MM.1S (cell line): ENCODE measurements around the gene SERPINF2.
"Not testable (repeated sequence)": the region's sequence is repeated elsewhere in the genome, so short reads cannot be mapped to it uniquely, and the experiment has no call there.

Source experiments
- DNase-seq: peaks from one replicate; pipeline ENCODE4 v3.0.0-alpha.2; 2015
- H2AFZ ChIP-seq: fragments of 300-600 bp; sonication (generic); 2 replicates; pipeline ENCODE4 v1.6.0; 2016; ENCODE audit warnings: antibody characterized with exemption, low read length
- H3F3A ChIP-seq: fragments of 300-600 bp; sonication (generic); 2 replicates; pipeline ENCODE4 v1.6.1; 2016; ENCODE audit warnings: mild to moderate bottlenecking, antibody characterized with exemption, low read length, moderate library complexity, mixed read lengths; ENCODE audit not compliant: insufficient read depth
- H3K27ac ChIP-seq: fragments of 300-600 bp; sonication (generic); 2 replicates; pipeline ENCODE4 v1.5.1; 2016; ENCODE audit warnings: mild to moderate bottlenecking, low read length
- H3K27me3 ChIP-seq: fragments of 300-600 bp; sonication (generic); replicated peaks from 2 replicates; pipeline ENCODE4 v1.6.0; 2016; ENCODE audit warnings: low read length; ENCODE audit not compliant: insufficient read depth
- H3K36me3 ChIP-seq: fragments of 300-600 bp; sonication (generic); replicated peaks from 2 replicates; pipeline ENCODE4 v1.6.1; 2016; ENCODE audit warnings: mild to moderate bottlenecking, low read length, mixed read lengths; ENCODE audit not compliant: insufficient read depth
- H3K4me1 ChIP-seq: fragments of 300-600 bp; sonication (generic); 2 replicates; pipeline ENCODE4 v1.6.1; 2016; ENCODE audit warnings: low read length, mixed read lengths
- H3K4me2 ChIP-seq: fragments of 300-600 bp; sonication (generic); 2 replicates; pipeline ENCODE4 v1.6.0; 2016; ENCODE audit warnings: low read depth, low read length
- H3K4me3 ChIP-seq: fragments of 300-600 bp; sonication (generic); 2 replicates; pipeline ENCODE4 v1.5.1; 2016; ENCODE audit warnings: low read length, mixed read lengths
- H3K79me2 ChIP-seq: fragments of 300-600 bp; sonication (generic); 2 replicates; pipeline ENCODE4 v1.6.1; 2016; ENCODE audit warnings: mixed run types, low read length, mixed read lengths
- H3K9ac ChIP-seq: fragments of 300-600 bp; sonication (generic); 2 replicates; pipeline ENCODE4 v1.6.1; 2016; ENCODE audit warnings: low read length, mixed read lengths
- H3K9me2 ChIP-seq: fragments of 300-600 bp; sonication (generic); replicated peaks from 2 replicates; pipeline ENCODE4 v1.6.1; 2016; ENCODE audit warnings: mild to moderate bottlenecking, low read length, mixed read lengths; ENCODE audit not compliant: insufficient read depth
- H3K9me3 ChIP-seq: fragments of 300-600 bp; sonication (generic); replicated peaks from 2 replicates; pipeline ENCODE4 v1.6.1; 2016; ENCODE audit warnings: mild to moderate bottlenecking, low read length, mixed read lengths; ENCODE audit not compliant: insufficient read depth
- H4K20me1 ChIP-seq: fragments of 300-600 bp; sonication (generic); 2 replicates; pipeline ENCODE4 v1.6.1; 2016; ENCODE audit warnings: mild to moderate bottlenecking, low read length, moderate library complexity, mixed read lengths; ENCODE audit not compliant: insufficient read depth
- CTCF ChIP-seq: fragments of 300-600 bp; sonication (generic); IDR thresholded peaks from 2 replicates; pipeline ENCODE4 v1.5.1; 2016; ENCODE audit warnings: antibody characterized with exemption, low read length, mixed read lengths
- EZH2 ChIP-seq: fragments of 300-600 bp; sonication (generic); optimal IDR thresholded peaks from 2 replicates; pipeline ENCODE3; 2017; ENCODE audit warnings: low read depth, mild to moderate bottlenecking, antibody characterized with exemption, low read length, mixed read lengths
- EZH2phosphoT487 ChIP-seq: fragments of 300-600 bp; sonication (generic); IDR thresholded peaks from 2 replicates; pipeline ENCODE4 v1.6.1; 2018; ENCODE audit warnings: antibody characterized with exemption, low read length

Gene SERPINF2

DNA sequence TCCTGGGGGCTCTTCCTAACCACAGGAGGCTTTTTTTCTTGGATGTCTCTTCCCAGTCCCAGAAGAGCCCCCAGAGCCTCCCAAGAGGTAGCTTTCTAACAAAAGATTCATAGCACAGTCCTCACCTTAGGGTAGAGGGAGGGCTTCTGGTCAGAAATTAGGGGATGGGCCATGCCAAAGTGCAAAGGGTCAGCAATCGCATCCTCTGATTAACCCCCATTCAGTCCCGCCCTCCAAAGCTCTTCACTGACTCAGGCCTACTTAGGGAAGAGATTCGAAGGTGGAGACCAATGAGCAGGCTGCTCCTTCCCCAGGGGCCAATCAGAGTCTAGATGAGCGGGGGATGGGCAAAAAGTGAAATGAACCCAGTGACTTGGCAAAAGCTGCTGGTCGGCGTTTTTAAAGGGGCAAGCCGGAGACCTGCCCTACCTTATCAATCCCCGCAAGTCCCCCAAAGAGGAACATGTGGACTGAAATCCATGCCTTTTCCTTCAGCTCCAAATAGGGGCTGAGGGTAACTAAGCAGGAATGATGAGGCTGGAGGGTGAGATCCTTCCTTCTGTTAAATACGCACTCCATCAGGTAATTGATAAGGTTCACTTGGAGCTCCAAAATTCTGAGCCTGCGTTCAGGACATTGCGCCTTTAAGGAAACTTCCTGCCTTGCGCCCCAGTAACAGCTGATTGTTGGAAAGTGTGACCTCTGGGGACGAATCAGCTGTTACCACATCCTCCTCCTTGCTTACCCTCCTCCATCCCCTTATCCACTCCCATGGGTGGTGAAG lies 25.6 kb upstream of the SERPINF2 start:
- Histone ChIP-seq H3K79me2 (peaks cover 7% of the 10 kb centered on the region; the same call in 1 of the 2 replicates), H3K9me2 (no peaks in the 10 kb centered on the region), H3K27me3 (no peaks in the 10 kb centered on the region), H3K9me3 (no peaks in the 10 kb centered on the region), H2AFZ (peak overlapping the region; percentile 50), H3K9ac (peak overlapping the region; percentile 91), H3K4me1 (no peaks in the 10 kb centered on the region; the same call in 1 of the 2 replicates), H3K4me3 (peak overlapping the region; percentile 78), H3K27ac (peak overlapping the region; percentile 93), H4K20me1 (no peaks in the 10 kb centered on the region), H3K4me2 (peak overlapping the region; percentile 92), H3F3A (peaks cover 4% of the 10 kb centered on the region), H3K36me3 (no peaks in the 10 kb centered on the region)
- DNase-seq = peak; percentile 99
- TF ChIP-seq CTCF (no peak), EZH2 (no peak), EZH2phosphoT487 (no peak)

DNA sequence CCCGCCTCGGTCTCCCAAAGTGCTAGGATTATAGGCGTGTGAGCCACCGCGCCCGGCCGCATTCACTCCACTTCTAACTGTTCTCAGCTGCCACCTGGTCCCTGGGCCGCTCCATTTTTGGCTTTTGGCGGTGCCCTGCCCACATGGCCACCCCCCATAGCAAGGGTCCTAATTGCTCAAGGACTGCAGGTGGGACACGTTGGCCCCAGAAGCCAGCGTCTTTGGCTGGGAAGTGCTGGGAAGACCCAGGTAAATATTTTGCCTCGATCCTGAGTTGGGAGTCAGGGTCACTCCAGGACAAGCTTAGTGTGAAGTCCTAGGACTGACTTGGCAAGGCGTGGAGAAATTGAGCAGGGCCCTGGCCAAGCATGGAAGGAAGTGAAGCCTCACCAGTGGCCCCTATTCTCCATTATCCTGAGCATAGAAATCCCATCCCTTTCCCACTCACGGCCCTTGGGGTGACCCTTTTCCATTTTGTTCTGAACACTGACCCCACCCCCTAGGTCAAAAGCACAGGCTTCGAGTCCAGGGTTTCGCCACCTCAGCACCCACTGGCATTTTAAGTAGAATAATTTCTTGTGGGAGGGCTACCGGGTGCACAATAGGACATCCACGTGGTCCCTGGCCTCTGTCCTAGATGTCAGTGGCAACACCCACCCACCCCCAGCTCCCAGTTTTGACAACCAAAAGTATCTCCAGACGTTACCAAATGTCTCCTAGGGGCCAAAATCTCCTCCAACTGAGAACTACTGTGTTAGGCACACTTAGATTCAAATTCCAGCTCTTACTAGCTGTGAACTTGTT lies 24.1 kb upstream of the SERPINF2 start:
- H3K27ac ChIP-seq = no peak overlapping the region
- no peak overlapping the region for H3K4me3 ChIP-seq
- no peaks in the 10 kb centered on the region for H3K36me3 ChIP-seq
- H3K9me3 ChIP-seq = no peaks in the 10 kb centered on the region
- H3K4me1 ChIP-seq = peaks cover 4% of the 10 kb centered on the region
- no peak for TF ChIP-seq CTCF
- TF ChIP-seq EZH2 = no peak
- TF ChIP-seq EZH2phosphoT487 = no peak
- DNase-seq = no peak
- no peak overlapping the region for H3K9ac ChIP-seq
- H3K27me3 ChIP-seq = no peaks in the 10 kb centered on the region
- no peaks in the 10 kb centered on the region for H4K20me1 ChIP-seq
- H3K9me2 ChIP-seq = no peaks in the 10 kb centered on the region
- H3K79me2 ChIP-seq = peaks cover 7% of the 10 kb centered on the region; the same call in 1 of the 2 replicates
- H3F3A ChIP-seq = peaks cover 6% of the 10 kb centered on the region
- peak overlapping the region; percentile 92; the same call in 1 of the 2 replicates for H3K4me2 ChIP-seq
- H2AFZ ChIP-seq = no peak overlapping the region

GRCh38 chr17:1720856-1721386 lies 21.8 kb upstream of the SERPINF2 start:
- peaks cover 17% of the 10 kb centered on the region for H3K4me1 ChIP-seq
- peak; percentile 96 for TF ChIP-seq CTCF
- TF ChIP-seq EZH2phosphoT487 = no peak
- H3K9me3 ChIP-seq = no peaks in the 10 kb centered on the region
- peak overlapping the region; percentile 36; the same call in 1 of the 2 replicates for H3K4me3 ChIP-seq
- H3K79me2 ChIP-seq = peaks cover 15% of the 10 kb centered on the region
- H3F3A ChIP-seq = peaks cover 9% of the 10 kb centered on the region
- H3K27ac ChIP-seq = no peak overlapping the region
- DNase-seq = peak; percentile 63
- H3K27me3 ChIP-seq = no peaks in the 10 kb centered on the region
- no peaks in the 10 kb centered on the region for H4K20me1 ChIP-seq
- H2AFZ ChIP-seq = no peak overlapping the region
- H3K9me2 ChIP-seq = no peaks in the 10 kb centered on the region
- H3K9ac ChIP-seq = no peak overlapping the region
- no peaks in the 10 kb centered on the region for H3K36me3 ChIP-seq
- H3K4me2 ChIP-seq = peak overlapping the region; percentile 61; the same call in 1 of the 2 replicates

DNA sequence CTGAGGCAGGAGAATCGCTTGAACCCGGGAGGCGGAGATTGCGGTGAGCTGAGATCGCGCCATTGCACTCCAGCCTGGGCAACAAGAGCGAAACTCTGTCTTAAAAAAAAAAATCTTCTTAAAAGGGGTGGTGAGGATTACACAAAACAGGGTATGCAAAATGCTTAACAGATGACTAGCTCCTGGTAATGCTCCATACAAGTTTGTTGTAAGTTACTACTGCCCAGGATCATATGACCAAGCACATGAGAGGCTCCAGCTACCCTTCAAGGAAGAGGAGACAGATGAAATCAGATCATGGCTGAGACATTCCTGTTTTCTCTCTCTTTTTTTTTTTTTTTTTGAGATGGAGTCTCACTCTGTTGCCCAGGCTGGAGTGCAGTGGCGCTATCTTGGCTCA lies 20.6 kb upstream of the SERPINF2 start:
- Histone ChIP-seq H3K4me1 (peaks cover 17% of the 10 kb centered on the region), H3K79me2 (peaks cover 24% of the 10 kb centered on the region)
- not testable (repeated sequence) for H3K4me2 ChIP-seq, H3K27me3 ChIP-seq, H4K20me1 ChIP-seq, H3K9me3 ChIP-seq, H3F3A ChIP-seq, H3K4me3 ChIP-seq, DNase-seq, H3K27ac ChIP-seq, H3K9me2 ChIP-seq, H2AFZ ChIP-seq, H3K36me3 ChIP-seq, H3K9ac ChIP-seq
